Kidney (tissue), 14 donors: ENCODE measurements around the gene PGBD5. TPM values are rescaled to one million over a fixed set of nuclear protein-coding genes. Genes with fewer than 3 reads are reported as not detected.

Experiments used
- DNase-seq, 5 donors: peaks; one replicate each; pipeline ENCODE4 v3.0.0-alpha.2; 2013 to 2020
- FAIRE-seq: peaks from 2 replicates; lab custom pipeline; 2012; peaks lifted over from hg19 to GRCh38; lab: Jason Lieb, UNC
- H3K27ac ChIP-seq, 2 donors: one replicate each; pipeline ENCODE4 v1.7.0; 2013; ENCODE audit warnings: low read depth in 2 of 2, low read length in 2 of 2, inconsistent platforms in 1 of 2
- H3K27me3 ChIP-seq: one replicate; pipeline ENCODE4 v1.7.1; 2013; ENCODE audit warnings: low read length, inconsistent platforms; ENCODE audit not compliant: control insufficient read depth, insufficient read depth
- H3K36me3 ChIP-seq, 3 donors: one replicate each; pipeline versions ENCODE4 v1.7.0 to v1.7.1; 2013; ENCODE audit warnings: low read length in 3 of 3, control low read depth in 1 of 3, inconsistent platforms in 1 of 3; ENCODE audit not compliant: insufficient read depth in 3 of 3, control insufficient read depth in 2 of 3
- H3K4me1 ChIP-seq, 3 donors: one replicate each; pipeline versions ENCODE4 v1.7.0 to v1.7.1; 2013; ENCODE audit warnings: low read length in 3 of 3, inconsistent platforms in 1 of 3, low read depth in 1 of 3; ENCODE audit not compliant: control insufficient read depth in 2 of 3, insufficient read depth in 2 of 3
- H3K4me3 ChIP-seq, 3 donors: one replicate each; pipeline versions ENCODE4 v1.7.0 to v1.8.1; 2013; ENCODE audit warnings: low read length in 3 of 3, control low read depth in 1 of 3, inconsistent platforms in 1 of 3
- H3K9ac ChIP-seq, 3 donors: one replicate each; pipeline versions ENCODE4 v1.7.0 to v1.7.1; 2013; ENCODE audit warnings: low read length in 3 of 3, control low read depth in 1 of 3, inconsistent platforms in 1 of 3
- H3K9me3 ChIP-seq, 3 donors: one replicate each; pipeline versions ENCODE4 v1.7.0 to v1.7.1; 2013; ENCODE audit warnings: low read length in 3 of 3, control low read depth in 1 of 3, inconsistent platforms in 1 of 3; ENCODE audit not compliant: control insufficient read depth in 2 of 3, insufficient read depth in 1 of 3
- intact Hi-C: fragments of 100-400 bp; cut with DNase I; formaldehyde crosslinking; loops from one replicate; pipeline ENCODE4 v1.11.1; 2022
- polyA plus RNA-seq: library from polyadenylated mRNA; stranded (reverse); fragments of 350-450 nt; fragmentation: Illumina TruSeq; extraction: RNeasy Lipid Tissue Mini Kit (QIAGEN cat#74804); gene quantifications from one replicate; pipeline ENCODE4 v1.2.3, GENCODE V29; 2014; ENCODE audit warnings: low read depth, low replicate concordance; ENCODE audit not compliant: insufficient read depth
- total RNA-seq: library from RNA; stranded (reverse); fragmentation: NEBNext Ultra II Directional; extraction: Animal tissue kit (Norgen Biotek cat#: 25700); gene quantifications from one replicate; pipeline ENCODE4 v1.2.1, GENCODE V29; 2021
- TF ChIP-seq, protein P1 (sequence below): IDR thresholded peaks from 3 replicates; pipeline ENCODE4 v1.5.1; 2012; ENCODE audit warnings: mild to moderate bottlenecking, moderate library complexity, borderline replicate concordance; ENCODE audit not compliant: insufficient read depth; ENCODE audit errors: extremely low read depth
- donor health status: control.
- donor health status: control.
- donor health status: control.
- donor health status: control.
- donor health status: control.
- donor health status: DM: yes; HTN: yes; CAD: no.
- donor health status: Normal renal cell carcinoma (clear cell type).

PGBD5 gene
- total and polyA plus RNA-seq, 2 donors from 2014 or later = 2.0 to 3.7 TPM

DNA sequence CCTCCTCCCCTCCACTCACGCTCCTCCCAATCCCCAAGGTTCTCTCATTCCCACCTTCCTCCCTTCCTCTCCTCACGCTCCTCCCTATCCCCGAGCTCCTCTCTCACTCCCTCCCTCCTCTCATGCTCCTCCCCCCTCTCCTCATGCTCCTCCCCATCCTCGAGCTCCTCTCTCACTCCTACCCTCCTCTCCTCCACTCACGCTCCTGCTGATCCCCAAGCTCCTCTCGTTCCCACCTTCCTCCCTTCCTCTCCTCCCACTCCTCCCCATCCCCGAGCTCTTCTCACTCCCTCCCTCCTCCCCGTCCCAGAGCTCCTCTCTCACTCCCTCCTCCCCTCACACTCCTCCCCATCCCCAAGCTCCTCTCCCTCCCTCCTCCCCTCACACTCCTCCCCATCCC lies 31.4 kb downstream of the PGBD5 start:
- no peaks in the 10 kb centered on the region for H3K4me1 ChIP-seq
- TF ChIP-seq, protein P1, sequence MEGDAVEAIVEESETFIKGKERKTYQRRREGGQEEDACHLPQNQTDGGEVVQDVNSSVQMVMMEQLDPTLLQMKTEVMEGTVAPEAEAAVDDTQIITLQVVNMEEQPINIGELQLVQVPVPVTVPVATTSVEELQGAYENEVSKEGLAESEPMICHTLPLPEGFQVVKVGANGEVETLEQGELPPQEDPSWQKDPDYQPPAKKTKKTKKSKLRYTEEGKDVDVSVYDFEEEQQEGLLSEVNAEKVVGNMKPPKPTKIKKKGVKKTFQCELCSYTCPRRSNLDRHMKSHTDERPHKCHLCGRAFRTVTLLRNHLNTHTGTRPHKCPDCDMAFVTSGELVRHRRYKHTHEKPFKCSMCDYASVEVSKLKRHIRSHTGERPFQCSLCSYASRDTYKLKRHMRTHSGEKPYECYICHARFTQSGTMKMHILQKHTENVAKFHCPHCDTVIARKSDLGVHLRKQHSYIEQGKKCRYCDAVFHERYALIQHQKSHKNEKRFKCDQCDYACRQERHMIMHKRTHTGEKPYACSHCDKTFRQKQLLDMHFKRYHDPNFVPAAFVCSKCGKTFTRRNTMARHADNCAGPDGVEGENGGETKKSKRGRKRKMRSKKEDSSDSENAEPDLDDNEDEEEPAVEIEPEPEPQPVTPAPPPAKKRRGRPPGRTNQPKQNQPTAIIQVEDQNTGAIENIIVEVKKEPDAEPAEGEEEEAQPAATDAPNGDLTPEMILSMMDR = no peak
- H3K27ac ChIP-seq = no peak overlapping the region
- H3K27me3 ChIP-seq = no peaks in the 10 kb centered on the region
- no peak overlapping the region for H3K4me3 ChIP-seq
- no peaks in the 10 kb centered on the region for H3K9me3 ChIP-seq
- FAIRE-seq = no peak
- DNase-seq = no peak
- intact Hi-C loops = no loop called here
- H3K9ac ChIP-seq = no peak overlapping the region
- no peaks in the 10 kb centered on the region for H3K36me3 ChIP-seq

DNA sequence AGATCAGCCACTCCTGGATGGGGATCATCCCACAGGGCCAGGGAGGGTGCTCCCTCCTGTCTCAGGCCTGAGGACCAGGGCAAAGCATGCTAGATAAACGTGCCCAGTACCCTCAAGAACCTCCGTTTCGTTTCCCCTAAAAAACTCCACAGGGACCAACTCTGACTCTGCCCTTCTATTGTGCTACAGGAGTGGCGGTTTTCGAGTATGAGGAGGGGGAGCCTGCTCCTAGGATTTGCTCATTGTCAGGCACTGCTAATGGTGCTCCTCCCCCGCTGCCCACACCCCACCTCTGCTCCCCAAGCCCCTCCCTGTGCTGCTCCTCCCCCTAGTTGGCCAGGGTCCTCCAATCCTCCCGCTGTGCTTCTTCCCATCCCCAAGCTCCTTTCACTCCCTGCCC lies 32.0 kb downstream of the PGBD5 start:
- H3K4me1 ChIP-seq = no peaks in the 10 kb centered on the region
- intact Hi-C loops = no loop called here
- DNase-seq (no peak), FAIRE-seq (no peak)
- no peaks in the 10 kb centered on the region for H3K27me3 ChIP-seq
- no peaks in the 10 kb centered on the region for H3K36me3 ChIP-seq
- TF ChIP-seq, protein P1 = no peak
- H3K27ac ChIP-seq = no peak overlapping the region
- H3K9ac ChIP-seq = no peak overlapping the region
- no peak overlapping the region for H3K4me3 ChIP-seq
- no peaks in the 10 kb centered on the region for H3K9me3 ChIP-seq

DNA sequence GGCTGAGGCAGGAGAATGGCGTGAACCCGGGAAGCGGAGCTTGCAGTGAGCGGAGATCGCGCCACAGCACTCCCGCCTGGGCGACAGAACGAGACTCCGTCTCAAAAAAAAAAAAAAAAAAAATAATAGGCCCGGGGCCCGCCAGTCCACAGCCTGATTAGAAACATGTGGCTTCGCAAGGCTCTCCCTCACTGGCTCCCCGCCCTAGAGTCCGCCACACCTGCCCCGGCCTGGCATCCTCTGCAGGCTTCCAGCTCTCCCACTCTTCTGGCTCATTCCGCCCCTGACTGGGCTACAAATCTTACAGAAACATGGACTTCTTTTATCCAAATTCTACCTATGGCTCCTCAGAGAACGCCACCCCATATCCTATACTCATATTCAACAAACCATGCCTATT lies 32.4 kb downstream of the PGBD5 start:
- Histone ChIP-seq H3K9me3 (no peaks in the 10 kb centered on the region), H3K4me1 (no peaks in the 10 kb centered on the region), H3K27ac (no peak overlapping the region), H3K36me3 (no peaks in the 10 kb centered on the region), H3K4me3 (no peak overlapping the region), H3K27me3 (no peaks in the 10 kb centered on the region), H3K9ac (no peak overlapping the region)
- FAIRE-seq = no peak
- intact Hi-C loops = no loop called here
- TF ChIP-seq, protein P1 = no peak
- DNase-seq = no peak

DNA sequence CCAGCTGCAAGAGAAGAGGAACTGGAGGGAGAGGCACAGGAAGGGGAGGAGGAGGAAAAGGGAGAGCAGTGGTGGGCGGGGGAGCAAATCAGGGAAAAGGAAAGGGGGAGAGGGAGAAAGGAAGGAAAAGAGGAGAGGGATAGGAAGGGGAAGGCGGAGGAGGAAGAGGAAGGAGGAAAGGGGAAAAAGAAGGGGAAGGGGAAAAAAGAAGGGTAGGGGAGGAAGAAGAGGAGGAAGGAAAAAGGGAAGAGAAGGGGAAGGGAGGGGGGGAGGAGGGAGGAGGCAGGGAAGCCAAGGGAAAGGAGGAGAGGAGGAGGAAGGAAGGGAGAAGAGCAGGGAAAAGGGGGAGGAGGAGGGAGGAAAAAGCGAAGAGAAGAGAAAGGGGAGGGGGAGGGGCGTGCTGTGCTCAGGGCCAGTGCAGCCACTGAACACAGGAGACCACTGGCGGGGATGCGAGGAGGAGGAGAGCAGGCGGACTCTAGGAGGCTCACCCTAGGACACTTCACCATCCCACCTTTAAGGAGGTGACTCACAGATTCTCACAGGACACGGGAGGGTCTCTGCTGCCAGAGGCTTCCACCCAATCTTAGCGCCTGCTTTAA lies 33.1 kb downstream of the PGBD5 start:
- Histone ChIP-seq H3K4me1 (no peaks in the 10 kb centered on the region), H3K36me3 (no peaks in the 10 kb centered on the region), H3K4me3 (no peak overlapping the region), H3K27ac (no peak overlapping the region), H3K9ac (no peak overlapping the region), H3K9me3 (no peaks in the 10 kb centered on the region), H3K27me3 (no peaks in the 10 kb centered on the region)
- intact Hi-C loops = no loop called here
- no peak for DNase-seq
- TF ChIP-seq, protein P1 = no peak
- no peak for FAIRE-seq
